ENCODE measurements around the gene PLK2.

DNA sequence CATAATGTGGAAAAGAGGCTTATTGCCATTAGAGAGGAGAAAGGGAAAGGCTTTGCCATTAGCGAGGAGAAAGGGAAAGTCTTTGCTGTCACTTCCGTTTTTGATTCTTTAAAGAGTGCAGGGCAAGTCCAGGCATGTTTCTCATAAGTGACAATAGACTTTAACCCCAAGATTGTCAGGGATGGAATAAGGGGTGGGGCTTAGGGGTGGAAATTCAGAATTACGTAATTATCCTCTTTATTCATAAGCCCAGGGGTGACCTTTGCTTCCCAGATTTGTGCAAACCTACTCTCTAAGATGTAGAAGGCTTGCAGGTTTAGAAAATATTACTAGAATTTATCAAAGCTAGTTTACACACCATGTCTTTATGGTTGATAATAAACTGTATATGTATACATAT, 2.3 kb upstream of the PLK2 start:
- TF ChIP-seq, protein P1, sequence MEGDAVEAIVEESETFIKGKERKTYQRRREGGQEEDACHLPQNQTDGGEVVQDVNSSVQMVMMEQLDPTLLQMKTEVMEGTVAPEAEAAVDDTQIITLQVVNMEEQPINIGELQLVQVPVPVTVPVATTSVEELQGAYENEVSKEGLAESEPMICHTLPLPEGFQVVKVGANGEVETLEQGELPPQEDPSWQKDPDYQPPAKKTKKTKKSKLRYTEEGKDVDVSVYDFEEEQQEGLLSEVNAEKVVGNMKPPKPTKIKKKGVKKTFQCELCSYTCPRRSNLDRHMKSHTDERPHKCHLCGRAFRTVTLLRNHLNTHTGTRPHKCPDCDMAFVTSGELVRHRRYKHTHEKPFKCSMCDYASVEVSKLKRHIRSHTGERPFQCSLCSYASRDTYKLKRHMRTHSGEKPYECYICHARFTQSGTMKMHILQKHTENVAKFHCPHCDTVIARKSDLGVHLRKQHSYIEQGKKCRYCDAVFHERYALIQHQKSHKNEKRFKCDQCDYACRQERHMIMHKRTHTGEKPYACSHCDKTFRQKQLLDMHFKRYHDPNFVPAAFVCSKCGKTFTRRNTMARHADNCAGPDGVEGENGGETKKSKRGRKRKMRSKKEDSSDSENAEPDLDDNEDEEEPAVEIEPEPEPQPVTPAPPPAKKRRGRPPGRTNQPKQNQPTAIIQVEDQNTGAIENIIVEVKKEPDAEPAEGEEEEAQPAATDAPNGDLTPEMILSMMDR (conservative IDR thresholded peaks at IDR 0.05; ENCODE audit: low read depth, low read length), result no peak
- no peak for TF ChIP-seq POLR2A (IDR thresholded peaks at IDR 0.05; ENCODE audit: low read depth, low read length)
- no peak for TF ChIP-seq CEBPB (IDR thresholded peaks at IDR 0.05; ENCODE audit: low read depth, low read length)
- TF ChIP-seq MAFK (IDR thresholded peaks at IDR 0.05; ENCODE audit: low read depth, low read length), result no peak
- no peak for TF ChIP-seq MAZ (IDR thresholded peaks at IDR 0.05; ENCODE audit: borderline replicate concordance, low read depth, low read length)
- no peak for TF ChIP-seq USF2 (IDR thresholded peaks at IDR 0.05; ENCODE audit: low read depth, low read length)
- no peak for TF ChIP-seq RCOR1 (IDR thresholded peaks at IDR 0.05; ENCODE audit: insufficient replicate concordance, low read length)
- no peak for TF ChIP-seq RFX5 (IDR thresholded peaks at IDR 0.05; ENCODE audit: low read depth, low read length)
- no peak for TF ChIP-seq MXI1 (IDR thresholded peaks at IDR 0.05; ENCODE audit: borderline replicate concordance, low read depth, low read length)
- TF ChIP-seq SMC3 (IDR thresholded peaks at IDR 0.05; ENCODE audit: low read depth, low read length), result no peak
- no peak for TF ChIP-seq BHLHE40 (IDR thresholded peaks at IDR 0.05; ENCODE audit: low read depth, low read length)
- TF ChIP-seq, protein P2, sequence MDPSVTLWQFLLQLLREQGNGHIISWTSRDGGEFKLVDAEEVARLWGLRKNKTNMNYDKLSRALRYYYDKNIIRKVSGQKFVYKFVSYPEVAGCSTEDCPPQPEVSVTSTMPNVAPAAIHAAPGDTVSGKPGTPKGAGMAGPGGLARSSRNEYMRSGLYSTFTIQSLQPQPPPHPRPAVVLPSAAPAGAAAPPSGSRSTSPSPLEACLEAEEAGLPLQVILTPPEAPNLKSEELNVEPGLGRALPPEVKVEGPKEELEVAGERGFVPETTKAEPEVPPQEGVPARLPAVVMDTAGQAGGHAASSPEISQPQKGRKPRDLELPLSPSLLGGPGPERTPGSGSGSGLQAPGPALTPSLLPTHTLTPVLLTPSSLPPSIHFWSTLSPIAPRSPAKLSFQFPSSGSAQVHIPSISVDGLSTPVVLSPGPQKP (IDR thresholded peaks at IDR 0.05; ENCODE audit: borderline replicate concordance, low read depth, low read length), result no peak
- no peak for TF ChIP-seq RAD21 (IDR thresholded peaks at IDR 0.05; ENCODE audit: low read length)
- TF ChIP-seq NFE2L2 (IDR thresholded peaks at IDR 0.05; ENCODE audit: low read depth, low read length), result no peak

Measured in IMR-90 (cell line).